ENCODE measurements around the gene SFXN5. TPM values are rescaled to one million over a fixed set of nuclear protein-coding genes. Genes with fewer than 3 reads are reported as not detected.
"Not testable (repeated sequence)": the region's sequence is repeated elsewhere in the genome, so short reads cannot be mapped to it uniquely, and the experiment has no call there.

The SFXN5 gene
- total RNA-seq, result 10 to 100 TPM; 22.9 to 55.4 (median 41.2) TPM

- Histone ChIP-seq H3K4me1 (peaks cover 0 to 19% (median 11%) of the 10 kb centered on the region in 4 donors), H3K4me3 (peak within 1 kb of the TSS; percentile 80 to 99 (median 92)), H3K36me3 (no peaks in the 10 kb centered on the region), H3K27me3 (no peaks in the 10 kb centered on the region), H3K27ac (peak within 1 kb of the TSS; percentile 78 to 94 (median 90)), H3K9me3 (no peaks in the 10 kb centered on the region)
- TF ChIP-seq CTCF (IDR thresholded peaks at IDR 0.05), result peak in 5 of 6 experiments; percentile 11 to 46 (median 41)
- peak; percentile 41 to 52 for TF ChIP-seq POLR2A (IDR thresholded peaks at IDR 0.05)
- peak; percentile 99 for DNase-seq
Observed at GRCh38 chr2:73071360-73072128, at the start of gene SFXN5. Gene SFXN5 (minus strand): TSS chr2:73071712. CDS start chr2:73071705, 7 bp downstream.

- not testable (repeated sequence) for H3K27ac ChIP-seq, H3K36me3 ChIP-seq, H3K4me3 ChIP-seq, H3K9me3 ChIP-seq, H3K27me3 ChIP-seq, DNase-seq, H3K4me1 ChIP-seq
Observed at GRCh38 chr2:73119611-73120239, 48.2 kb upstream of the SFXN5 start.

- Histone ChIP-seq H3K9me3 (no peaks in the 10 kb centered on the region), H3K27me3 (no peaks in the 10 kb centered on the region), H3K36me3 (no peaks in the 10 kb centered on the region), H3K4me3 (no peak overlapping the region), H3K27ac (no peak overlapping the region), H3K4me1 (peaks cover 0 to 1% (median under 1%) of the 10 kb centered on the region in 4 donors)
- no peak for TF ChIP-seq POLR2A (IDR thresholded peaks at IDR 0.05)
- no peak for TF ChIP-seq CTCF (IDR thresholded peaks at IDR 0.05)
- DNase-seq, result no peak
Observed at GRCh38 chr2:73117441-73117840, 45.9 kb upstream of the SFXN5 start.

GRCh38 chr2:73116182-73116960 is 44.9 kb upstream of the SFXN5 start:
- Histone ChIP-seq H3K27ac (no peak overlapping the region), H3K4me1 (peaks cover 5 to 12% (median 10%) of the 10 kb centered on the region in 4 donors), H3K27me3 (no peaks in the 10 kb centered on the region), H3K9me3 (no peaks in the 10 kb centered on the region), H3K4me3 (no peak overlapping the region), H3K36me3 (no peaks in the 10 kb centered on the region)
- TF ChIP-seq POLR2A (IDR thresholded peaks at IDR 0.05) (no peak), CTCF (IDR thresholded peaks at IDR 0.05) (no peak)
- no peak for DNase-seq

- no peak for DNase-seq
- no peaks in the 10 kb centered on the region for H3K36me3 ChIP-seq
- no peaks in the 10 kb centered on the region for H3K9me3 ChIP-seq
- no peak overlapping the region for H3K4me3 ChIP-seq
- no peaks in the 10 kb centered on the region for H3K27me3 ChIP-seq
- H3K27ac ChIP-seq, result peak overlapping the region in 1 of 4 donors; percentile 90
- H3K4me1 ChIP-seq, result peaks cover 5 to 20% (median 11%) of the 10 kb centered on the region in 4 donors
- TF ChIP-seq POLR2A (IDR thresholded peaks at IDR 0.05) (no peak), CTCF (IDR thresholded peaks at IDR 0.05) (no peak)
Observed at GRCh38 chr2:73114273-73114867, 42.9 kb upstream of the SFXN5 start.

Data from Peyer's patch (tissue), 4 donors.